GM21717 (cell line): Measurements from ENCODE around the gene IL17B.

Source experiments
- ATAC-seq: cut with Tn5 transposase; IDR thresholded peaks from one replicate; pipeline ENCODE4 v1.9.1; 2021; ENCODE audit warnings: mild to moderate bottlenecking, moderate library complexity; ENCODE audit not compliant: unreplicated experiment

The IL17B gene

GRCh38 chr5:149379177-149379761 is at the start of gene IL17B:
IL17B (minus strand) TSS chr5:149379292; CDS start chr5:149379225, 67 bp downstream.
- ATAC-seq, result no peak

DNA sequence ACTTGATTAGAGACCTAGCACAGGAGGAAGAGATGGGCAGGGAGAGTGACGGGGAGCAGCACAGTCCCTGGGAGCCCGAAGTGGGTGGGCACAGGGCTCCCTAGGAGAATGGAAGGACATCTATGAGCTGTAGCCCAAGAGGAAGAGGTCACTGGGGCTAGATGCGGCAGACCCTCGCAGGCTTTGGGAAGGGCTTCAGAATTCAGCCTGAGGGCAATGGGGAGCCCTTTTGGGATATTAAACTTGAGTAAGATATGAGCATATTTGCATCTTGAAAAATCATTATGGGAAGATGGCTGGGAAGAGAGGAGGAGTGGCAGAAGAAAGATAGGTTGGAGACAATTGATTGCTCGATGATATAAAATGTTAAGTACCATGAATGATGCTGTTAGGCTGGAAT is 48.9 kb upstream of the IL17B start:
- no peak for ATAC-seq

DNA sequence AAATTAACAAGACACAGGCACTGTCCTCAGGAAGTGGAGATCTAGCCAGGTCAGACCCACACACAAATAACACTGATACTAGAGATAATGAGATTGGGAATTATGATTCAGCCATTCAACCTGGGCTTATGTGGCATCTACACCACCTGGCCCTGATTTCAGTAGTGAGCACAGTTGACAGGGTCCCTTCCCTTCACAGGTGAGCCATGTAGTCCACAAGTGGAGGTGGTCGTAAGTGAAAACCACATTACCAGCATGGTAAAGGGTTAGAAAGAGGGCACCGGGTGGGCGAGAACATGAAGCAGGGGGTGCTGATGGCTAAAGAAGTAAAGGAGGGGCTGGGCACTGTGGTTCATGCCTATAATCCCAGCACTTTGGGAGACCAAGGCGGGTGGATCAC is 48.3 kb upstream of the IL17B start:
- ATAC-seq, result no peak

- ATAC-seq, result no peak
Observed at GRCh38 chr5:149426931-149427330, 47.8 kb upstream of the IL17B start.

- no peak for ATAC-seq
Observed at GRCh38 chr5:149425729-149426128, 46.6 kb upstream of the IL17B start.

GRCh38 chr5:149424371-149425315 is 45.6 kb upstream of the IL17B start:
- no peak for ATAC-seq

DNA sequence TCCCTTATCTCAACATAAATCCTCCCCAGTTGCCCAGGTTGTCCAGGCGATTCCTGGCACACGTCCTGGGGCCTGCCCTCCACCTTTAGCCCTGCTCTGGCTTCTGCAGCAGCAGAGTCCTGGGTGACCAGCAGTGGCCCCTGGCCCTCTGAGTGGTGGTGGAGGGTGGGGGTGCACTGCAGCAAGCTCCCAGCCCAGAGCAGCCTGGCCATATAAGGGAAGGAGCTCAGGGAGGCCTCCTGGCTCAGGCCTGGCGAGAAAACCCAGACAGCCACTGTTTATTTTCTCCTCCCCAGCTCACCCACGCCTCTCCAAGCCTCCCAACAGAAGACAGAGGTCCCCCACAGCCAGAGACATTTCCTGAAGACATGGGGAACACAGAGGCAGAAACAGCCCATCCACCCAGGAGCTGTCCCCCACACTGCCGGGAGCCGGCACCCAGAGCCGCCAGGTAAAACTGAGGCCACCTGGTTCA is 44.7 kb upstream of the IL17B start:
- ATAC-seq, result no peak

GRCh38 chr5:149423049-149423793 is 44.1 kb upstream of the IL17B start:
- ATAC-seq, result no peak

DNA sequence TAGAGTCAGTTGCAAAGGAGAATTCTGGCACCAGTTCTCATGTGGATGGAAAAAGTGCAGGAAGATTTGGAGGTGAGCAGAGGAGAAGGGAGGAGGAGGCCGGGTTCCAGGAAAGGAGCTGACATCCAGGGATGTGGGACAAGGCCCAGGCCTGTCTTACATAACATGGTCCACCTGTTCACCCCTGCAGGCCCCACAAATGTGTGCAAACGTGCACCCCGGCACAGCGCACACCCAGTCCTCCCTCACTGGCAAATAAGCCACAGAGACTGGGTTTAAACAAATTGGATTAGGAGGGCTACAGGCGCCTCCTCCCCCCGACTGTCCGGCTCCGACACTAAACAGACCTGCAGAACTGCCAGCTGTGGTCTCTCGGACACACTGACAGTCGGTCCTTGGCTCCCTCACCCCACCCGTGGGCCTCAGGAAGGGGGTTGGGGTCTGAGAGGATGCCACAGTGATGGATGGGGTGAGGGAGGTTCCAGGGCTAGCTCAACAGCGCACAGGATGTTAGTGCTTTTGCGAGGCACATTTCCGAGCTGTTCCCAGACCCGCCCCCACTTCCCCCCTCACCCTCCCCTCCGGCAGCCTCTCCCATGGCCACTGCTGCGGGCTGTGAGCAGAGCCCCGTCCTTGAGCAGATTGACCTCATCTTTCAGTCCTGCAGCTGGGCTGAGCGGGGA is 43.4 kb upstream of the IL17B start:
- ATAC-seq, result no peak

DNA sequence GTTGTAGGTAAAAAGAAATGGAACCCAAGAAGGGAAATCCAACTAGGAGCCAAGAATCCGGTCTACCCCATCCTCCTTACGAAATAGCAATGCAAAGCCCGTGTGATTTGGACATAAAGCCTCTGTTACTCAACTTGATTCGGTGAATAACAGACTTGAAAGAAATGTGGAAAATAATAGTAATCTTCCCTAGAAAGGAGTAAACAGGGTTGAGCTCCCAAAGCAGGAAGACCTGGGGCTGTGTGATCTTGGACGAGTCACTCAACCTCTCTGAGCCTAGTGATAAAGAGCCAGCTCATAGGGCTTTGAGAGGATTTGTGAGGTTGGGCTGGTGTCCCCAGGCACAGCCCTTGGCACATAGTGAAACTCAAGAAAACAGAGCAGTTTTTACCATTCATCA is 42.7 kb upstream of the IL17B start:
- no peak for ATAC-seq

DNA sequence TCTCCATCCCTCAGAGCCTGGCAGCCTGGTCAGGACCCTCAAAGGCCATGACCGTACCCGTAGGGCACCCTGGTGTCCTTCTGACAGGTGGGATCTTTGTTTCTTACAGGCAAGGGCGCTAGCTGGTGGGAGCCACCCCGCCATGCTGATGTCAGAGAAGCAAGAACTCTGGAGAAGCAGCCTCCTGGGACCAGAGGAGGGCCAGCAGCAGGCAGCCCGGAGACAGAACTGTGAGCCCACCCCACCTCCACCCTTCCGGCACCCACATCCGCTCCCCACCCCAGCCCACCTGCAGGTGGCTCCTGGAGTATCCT is 42.2 kb upstream of the IL17B start:
- no peak for ATAC-seq

- ATAC-seq, result no peak
Observed at GRCh38 chr5:149420545-149421371, 41.7 kb upstream of the IL17B start.

- no peak for ATAC-seq
Observed at GRCh38 chr5:149419859-149420544, 40.9 kb upstream of the IL17B start.

- no peak for ATAC-seq
Observed at GRCh38 chr5:149419532-149419858, 40.4 kb upstream of the IL17B start.

GRCh38 chr5:149418910-149419531 is 39.9 kb upstream of the IL17B start:
- ATAC-seq, result no peak

GRCh38 chr5:149417711-149418368 is 38.7 kb upstream of the IL17B start:
- ATAC-seq, result no peak

DNA sequence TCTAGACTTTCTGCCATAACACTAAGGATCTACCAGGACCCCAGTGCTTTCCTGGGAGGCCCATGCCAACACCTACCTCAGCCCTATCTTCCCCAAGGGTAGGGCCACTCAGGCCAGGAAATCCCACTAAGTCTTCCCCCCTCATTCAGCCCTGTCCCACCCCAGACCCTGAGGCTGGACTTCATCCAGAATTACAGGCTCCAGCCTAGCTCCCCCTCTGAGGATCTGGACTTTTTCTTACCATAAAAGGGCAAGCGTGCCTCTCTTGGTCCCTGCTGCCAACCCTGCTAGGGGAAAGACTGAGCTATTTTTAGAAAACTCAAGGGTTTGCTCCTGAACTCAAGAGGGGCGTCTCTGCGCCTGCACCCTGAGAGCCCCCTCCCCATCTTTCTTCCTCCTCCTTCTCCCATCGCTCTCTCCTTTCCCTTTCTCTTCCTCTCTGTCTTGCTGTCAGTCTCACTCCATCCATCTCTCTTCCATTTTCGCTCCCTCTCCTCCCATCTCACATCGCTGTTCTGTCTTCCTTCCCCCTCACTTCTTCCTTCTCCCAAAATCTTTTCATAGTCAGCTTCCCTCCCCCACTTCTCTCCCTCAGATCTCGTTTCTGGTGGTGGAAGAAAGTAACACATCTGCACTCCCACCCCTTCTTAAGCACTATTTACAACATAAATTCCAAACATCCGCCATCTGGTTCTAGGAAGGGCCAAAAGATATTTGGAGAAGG is 38.1 kb upstream of the IL17B start:
- ATAC-seq, result no peak
